GM18505 (cell line): ENCODE data around the gene LRCH4.

Experiments
- ATAC-seq: cut with Tn5 transposase; IDR thresholded peaks from one replicate; pipeline ENCODE4 v1.9.1; 2021; ENCODE audit not compliant: unreplicated experiment
- POLR2A ChIP-seq: IDR thresholded peaks from 4 replicates; pipeline ENCODE4 v1.6.1; 2011; ENCODE audit warnings: borderline replicate concordance; ENCODE audit not compliant: insufficient read depth, insufficient read length; ENCODE audit errors: extremely low read depth

Gene LRCH4

DNA sequence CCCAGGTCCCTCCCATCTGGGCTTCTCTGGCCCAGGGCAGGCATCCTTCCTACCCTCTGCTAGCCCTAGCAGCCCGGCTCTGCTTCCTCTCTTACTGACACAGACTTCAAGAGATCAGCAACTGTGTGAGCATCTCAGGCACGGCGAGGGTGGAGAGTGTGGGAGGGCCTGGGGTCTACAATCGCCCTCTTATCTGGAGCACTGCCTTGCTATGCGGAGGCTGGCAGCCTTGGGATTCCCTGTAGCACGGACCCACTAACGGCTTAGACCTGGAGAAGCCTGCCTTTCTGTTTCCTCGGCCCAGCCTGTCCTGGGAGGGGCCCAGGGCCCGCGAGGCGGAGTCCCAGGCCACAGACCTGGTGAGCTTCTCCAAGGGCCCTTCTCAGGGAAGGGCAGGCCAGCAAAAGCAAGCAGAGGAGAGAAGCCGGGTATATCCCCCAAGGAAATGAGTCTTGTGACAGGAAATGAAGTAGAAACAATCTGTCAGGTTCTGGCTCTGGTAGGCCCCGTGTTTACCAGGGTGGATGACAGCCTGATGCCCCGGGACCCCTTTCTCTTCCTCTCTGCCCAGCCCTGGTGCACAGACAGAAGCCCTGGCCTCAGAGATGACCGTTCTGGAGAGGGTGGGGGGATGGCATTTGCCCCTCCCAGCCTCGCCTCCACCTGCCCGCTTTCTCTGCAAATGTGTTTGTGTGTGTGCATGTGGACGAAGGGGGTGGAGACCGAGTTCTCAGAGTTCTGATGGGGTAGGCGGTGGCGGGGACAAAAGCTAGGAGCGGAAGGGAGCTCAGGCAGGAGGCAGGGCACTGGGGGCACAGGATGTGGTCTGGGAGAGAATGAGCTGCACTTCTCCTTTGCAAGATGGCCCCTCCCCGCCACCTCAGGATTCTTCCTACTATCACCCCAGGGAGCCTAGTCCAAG, 2.5 kb downstream of the LRCH4 start:
- no peak for ATAC-seq
- TF ChIP-seq POLR2A: peak; percentile 41

DNA sequence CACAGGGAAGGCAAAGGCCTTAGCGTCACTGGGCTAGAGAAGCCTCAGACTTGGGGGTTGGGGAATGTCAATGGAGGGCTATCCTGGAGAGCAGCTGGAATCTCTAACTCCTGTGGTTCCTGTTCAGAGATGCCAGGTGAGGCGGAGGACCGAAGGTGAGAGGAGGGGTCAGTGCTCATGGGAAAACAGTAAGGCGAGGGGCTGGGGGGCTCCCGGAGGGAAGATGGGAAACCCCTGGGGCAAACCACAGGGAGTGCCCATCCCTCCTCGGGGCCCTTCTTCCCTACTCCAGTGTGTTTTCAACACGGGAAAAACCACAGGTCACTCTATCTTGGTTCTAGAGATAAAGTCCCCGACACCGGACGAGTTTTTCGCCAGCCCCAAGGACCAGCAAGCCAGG, 3.3 kb downstream of the LRCH4 start:
- no peak for ATAC-seq
- TF ChIP-seq POLR2A: no peak

GRCh38 chr7:100582041-100582579, 3.8 kb downstream of the LRCH4 start:
- ATAC-seq: no peak
- no peak for TF ChIP-seq POLR2A

DNA sequence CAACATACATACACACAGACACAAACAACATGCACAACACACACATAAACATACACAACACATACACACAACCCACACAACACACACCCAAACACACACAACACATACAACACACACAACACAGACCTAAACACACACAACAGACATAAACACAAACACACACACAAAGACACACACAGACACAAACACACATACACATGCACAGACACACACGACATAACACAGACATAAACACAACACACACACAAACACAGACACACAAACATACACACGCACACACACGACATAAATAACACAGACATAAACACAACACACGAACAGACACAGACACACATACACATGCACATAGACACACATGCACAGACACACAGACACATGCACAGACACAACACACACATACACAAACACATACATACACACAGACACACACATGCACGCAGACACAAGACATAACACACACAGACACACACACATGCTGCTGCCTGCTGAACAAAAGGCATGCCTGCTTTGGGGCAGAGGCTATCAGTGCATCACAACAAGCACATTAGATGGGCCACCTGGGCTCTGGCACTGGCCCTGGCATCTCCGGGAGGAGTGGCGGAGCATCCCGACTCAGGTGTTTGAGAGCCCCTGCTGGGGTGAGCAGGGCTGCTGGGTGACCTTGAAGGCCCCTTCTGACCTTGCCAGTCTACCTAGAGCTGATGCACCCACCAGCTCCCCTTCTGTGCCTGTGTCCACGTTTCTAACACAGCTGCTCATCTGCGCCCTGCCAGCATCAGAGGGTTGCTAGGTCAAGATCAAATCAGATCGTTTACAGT, 5.3 kb downstream of the LRCH4 start:
- no peak for ATAC-seq
- TF ChIP-seq POLR2A: no peak

DNA sequence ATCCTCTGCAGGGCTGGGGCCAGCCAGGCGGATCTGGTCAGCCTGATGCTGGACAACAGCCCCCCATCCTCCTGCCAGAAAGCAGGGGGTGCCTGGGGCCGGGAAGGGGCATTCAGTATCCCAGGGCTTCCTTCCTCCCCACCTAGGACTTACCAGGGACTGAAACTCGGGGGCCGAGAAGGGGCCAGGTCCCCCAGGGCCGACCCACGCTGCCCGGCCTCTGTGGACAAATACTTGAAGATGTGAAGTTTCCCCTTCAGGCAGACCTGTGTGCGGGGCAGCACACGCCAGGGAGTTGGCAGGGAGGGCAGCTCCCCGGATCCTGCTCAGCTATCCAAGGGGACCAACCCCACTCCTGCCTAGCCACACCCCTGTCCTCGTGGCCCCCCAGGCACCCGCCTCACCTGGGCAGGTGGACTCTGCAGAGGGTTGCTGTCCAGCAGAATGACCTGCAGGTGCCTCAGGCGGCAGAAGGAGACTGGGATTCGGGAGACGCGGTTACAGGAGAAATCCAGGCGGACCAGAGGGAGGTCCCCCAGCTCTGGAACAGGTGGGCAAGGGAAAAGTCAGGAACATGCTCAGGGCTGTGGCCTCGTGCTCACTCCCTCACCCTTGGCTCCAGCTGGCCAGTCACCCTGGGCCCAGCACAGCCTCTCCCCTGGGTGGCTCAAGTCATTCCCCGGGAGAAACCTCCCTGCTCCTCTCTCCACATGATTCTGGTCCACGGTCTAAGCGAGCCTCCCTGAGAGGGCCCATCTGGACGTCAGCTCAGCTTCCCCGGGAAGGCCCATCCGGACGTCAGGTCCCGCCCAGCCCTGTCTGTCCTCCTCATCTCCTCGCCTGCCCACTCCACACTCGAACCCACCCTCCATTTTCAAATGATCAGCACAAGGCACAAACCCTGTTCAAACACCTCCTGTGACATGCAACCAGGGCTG, 7.4 kb downstream of the LRCH4 start:
- ATAC-seq: no peak
- no peak for TF ChIP-seq POLR2A

DNA sequence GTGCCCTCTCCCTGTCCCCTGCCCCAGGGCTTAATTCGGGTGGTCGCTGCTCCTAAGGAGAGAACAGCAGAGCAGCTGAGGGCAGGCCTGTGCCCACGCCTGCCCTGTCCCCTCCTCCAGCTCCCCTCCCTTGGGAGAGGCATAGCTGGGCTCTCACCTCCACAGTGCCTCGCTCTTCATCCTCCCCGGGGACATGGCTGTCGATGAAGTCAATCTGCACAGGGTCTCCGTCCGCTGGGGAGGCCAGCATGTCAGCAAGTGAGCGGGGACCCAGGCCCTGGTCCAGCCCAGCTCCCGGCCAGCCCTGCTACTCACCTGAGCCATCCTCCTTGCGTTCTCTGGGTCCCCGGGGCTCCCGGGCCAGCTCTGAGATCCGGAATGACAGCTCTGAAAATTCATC, 8.4 kb downstream of the LRCH4 start:
- no peak for ATAC-seq
- TF ChIP-seq POLR2A: no peak

DNA sequence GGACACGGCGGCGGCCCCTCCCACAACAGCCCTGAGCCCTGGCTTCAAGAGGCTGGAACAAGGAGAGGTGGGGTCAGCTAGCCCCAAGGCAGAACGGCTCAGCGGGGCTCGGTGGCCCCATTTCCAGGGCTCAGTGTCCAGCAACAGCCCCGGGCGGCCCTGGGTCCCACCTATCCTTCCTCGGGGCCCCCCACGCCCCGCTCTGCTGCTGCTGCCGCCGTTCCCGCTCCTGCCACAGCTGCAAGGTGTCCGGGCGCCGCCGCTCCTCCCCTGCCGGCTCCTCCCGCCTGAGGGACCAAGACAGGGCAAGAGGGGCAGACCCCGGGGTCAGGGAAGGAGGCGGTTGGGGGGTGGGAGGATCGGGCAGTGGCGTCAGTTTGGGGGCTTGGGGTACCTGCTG, 8.8 kb downstream of the LRCH4 start:
- ATAC-seq: no peak
- TF ChIP-seq POLR2A: no peak

DNA sequence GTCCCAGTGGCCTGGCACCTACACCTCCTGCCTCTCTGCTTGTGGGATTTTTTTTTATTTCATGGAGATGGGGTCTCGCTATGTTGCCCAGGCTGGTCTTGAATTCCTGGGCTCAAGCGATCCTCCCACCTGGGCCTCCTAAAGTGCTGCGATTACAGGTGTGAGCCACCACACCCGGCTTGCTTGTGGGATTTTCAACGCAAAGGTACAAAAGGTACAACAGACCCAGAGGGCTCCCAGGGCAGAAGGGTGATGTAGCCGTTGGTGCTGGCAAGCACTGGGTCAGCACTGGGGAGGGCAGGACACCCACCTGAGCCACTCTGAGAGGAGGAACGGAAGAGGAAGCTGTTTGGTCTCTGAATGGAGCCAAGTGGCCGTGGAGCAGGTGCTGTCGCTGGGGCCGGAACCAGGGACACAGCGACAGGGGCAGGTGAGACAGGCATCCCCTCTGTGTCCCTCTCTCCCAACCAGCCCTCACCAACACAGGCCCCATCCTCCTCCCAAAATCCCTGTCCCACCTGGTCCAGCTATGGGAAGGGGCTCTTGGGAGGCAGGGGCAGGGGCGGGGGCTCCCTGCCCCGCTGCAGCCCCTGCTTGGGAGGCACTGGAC, 9.4 kb downstream of the LRCH4 start:
- no peak for ATAC-seq
- no peak for TF ChIP-seq POLR2A

- no peak for ATAC-seq
- no peak for TF ChIP-seq POLR2A
These were observed 10.1 kb downstream of the LRCH4 start for GRCh38 chr7:100575746-100576383.

DNA sequence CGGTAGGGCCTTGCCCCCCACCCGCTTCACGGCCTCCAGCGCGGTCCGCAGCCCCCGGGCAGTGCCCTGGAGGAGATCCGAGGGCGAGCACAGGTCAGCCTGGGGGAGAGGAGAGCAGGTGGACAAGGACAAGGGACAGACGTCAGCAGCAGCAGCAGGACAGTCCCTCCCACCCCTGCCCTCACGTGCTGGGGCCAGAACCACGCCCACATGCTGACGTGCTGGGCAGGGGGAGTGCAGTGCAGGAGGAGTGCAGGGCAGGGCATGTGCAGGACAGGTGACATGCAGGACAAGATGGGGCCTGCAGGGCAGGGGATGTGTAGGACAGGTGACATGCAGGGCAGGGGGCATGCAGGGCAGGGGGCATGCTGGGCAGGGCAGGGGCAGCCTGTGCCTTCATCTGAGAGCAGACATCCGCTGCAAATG, 10.7 kb downstream of the LRCH4 start:
- no peak for ATAC-seq
- TF ChIP-seq POLR2A: no peak

- no peak for TF ChIP-seq POLR2A
- ATAC-seq: no peak
These were observed 11.3 kb downstream of the LRCH4 start for GRCh38 chr7:100574362-100575205.
